Activated CD8-positive, alpha-beta memory T cell treated with anti-CD3 and anti-CD28 coated beads, Interleukin-2, amount 50 U/mL, for 24 hours (primary cell): ENCODE data around the gene BABAM1.

Experiments
- DNase-seq: peaks from one replicate; pipeline ENCODE4 v3.0.0-alpha.2; 2020; ENCODE audit errors: extremely low read depth

The BABAM1 gene

DNA sequence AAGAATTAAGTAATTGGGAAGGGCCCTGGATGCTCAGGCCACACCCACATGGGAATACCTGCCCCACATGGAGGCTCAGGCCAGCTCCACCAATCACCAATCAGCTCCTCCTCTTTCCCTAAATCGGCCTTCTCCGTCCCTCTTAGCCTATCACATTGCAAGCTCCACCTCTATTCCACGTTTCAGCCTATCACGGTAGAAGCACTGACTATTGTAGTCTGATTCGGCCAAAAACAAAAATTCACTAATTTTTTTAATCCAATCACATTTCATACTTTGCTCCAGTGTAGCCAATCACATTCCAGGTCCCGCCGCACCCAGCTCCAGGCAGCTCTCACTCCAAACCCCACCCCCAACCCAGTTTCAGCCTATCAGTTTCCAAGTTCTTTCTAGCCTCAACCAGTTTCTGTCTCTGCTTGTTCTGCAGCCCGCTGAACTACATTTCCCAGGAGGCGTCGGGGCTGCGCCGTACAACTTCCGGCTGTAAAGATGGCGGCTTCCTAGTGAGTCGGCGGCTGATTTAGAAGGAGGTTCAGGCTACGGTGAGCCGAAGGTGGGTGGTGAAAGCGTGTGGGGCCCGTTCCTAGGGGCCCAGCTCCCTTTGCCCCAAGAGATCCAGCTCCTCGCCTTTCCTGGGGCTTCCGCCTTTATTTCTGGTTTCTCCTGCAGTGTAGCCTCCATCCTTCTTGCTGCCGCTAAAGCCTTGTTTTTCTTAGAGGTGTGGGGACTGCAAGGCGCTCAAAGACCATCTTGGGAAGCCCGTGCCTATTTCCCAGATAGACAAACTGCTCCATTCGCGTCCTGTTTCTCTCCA is at the start of gene BABAM1:
Gene BABAM1, plus strand, starts transcription at position 469 of the 814 bp plus-strand sequence. CDS start 1,364 bp downstream, outside the sequence.
- peak; percentile 93 for DNase-seq

DNA sequence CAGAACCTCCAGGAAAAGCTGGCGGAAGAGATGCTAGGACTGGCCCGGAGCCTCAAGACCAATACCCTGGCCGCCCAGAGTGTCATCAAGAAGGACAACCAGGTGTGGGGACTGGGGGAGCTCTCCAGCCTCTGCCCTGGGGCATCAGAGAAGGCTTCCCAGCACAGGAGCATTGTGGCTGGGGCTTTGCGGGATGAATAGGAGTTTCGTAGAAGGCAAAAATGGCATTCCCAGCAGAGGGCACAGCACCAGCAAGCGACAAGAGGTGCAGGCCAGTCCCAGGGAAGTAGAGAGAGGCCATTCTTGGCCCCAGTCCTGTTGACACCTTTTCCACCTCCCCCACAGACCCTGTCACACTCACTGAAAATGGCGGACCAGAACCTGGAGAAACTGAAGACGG is 48.0 kb upstream of the BABAM1 start:
- no peak for DNase-seq

DNA sequence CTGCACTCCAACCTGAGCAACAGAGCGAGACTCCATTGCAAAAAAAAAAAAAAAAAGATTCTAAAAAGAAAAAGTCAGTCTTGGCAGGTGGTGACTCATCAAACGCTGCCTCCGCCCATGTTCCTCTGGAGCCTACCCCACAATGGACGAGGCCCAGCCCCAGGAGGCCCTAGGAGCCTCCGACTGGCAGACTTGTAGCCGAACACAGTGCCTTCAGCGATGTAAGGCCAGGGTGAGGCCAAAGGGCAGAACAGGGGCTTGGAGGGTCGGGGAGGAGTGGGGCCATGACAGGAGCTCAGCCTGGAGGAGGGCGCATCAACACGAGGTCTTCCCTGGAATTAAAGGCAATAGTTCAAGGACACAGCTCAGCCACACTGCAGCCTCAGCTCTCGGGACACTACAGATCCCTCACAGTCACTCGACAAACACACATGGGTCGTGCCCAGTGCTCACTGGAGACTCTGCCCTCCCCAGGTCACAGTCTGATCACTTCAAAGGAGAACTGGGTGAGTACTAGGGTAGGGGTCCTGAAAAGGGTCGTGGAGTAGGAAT is 47.0 kb upstream of the BABAM1 start:
- no peak for DNase-seq

DNA sequence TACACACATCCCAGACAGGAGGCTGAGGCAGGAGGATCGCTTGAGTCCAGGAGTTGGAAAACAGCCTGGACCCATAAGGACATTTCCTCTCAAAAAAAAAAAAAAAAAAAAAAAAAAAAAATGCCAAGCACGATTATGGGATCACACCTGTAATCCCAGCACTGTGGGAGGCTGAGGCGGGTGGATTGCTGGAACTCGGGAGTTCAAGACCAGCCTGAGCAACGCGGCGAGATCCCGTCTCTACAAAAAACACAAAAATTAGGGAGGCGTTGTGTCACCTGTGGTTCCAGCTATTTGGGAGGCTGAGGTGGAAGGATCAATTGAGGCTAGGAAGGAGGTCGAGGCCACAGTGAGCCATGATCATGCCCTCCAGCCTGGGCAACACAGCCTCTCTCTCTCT is 42.2 kb upstream of the BABAM1 start:
- no peak for DNase-seq

DNA sequence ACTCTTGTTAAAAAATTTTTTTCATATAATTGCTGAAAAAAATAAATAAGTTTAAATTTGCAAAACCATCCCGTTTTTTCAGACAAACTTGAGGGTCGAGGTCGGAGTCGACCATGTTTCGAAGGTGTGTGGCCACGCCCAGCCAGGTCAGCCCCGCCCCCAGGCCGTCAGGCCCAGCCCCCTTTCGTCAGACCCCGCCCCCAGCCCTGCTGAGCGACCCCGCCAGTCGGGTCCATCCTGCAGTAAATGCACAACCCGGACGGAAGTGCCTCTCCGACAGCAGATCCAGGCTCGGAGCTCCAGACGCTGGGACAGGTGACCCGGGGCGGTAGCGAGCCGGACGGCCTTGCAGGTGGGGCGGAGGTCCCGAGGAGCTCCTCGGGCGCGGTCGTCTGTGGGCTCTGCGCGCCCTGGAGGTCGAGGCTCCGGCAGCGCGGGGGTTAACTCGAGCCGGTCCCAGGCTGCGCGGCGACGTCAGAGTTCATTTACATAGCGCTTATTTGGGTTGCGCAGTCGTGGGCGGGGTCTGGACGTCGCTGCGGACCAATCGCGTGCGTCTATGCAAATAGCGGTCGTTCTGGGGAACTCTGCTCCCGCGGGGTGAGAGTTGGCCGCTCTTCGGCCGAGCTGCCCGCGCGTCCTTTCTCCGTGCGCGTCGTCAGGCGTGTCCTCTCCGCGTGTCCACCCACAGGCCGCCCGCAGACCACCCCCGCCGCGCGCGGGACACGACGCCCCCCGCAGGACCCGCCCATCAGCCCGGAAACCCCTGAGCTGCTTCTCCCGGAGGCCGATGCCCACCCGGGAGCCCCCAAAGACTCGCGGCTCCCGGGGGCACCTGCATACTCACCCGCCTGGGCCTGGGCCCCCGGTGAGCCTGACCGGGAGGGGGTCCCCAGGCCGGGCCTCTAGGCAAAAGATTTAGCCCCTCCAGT is 41.0 kb upstream of the BABAM1 start, which contains the start of gene OCEL1:
Gene OCEL1, plus strand, starts transcription at position 225 of the 932 bp plus-strand sequence. Its CDS starts 22 bp downstream, at position 247.
- peak; percentile 93 for DNase-seq

DNA sequence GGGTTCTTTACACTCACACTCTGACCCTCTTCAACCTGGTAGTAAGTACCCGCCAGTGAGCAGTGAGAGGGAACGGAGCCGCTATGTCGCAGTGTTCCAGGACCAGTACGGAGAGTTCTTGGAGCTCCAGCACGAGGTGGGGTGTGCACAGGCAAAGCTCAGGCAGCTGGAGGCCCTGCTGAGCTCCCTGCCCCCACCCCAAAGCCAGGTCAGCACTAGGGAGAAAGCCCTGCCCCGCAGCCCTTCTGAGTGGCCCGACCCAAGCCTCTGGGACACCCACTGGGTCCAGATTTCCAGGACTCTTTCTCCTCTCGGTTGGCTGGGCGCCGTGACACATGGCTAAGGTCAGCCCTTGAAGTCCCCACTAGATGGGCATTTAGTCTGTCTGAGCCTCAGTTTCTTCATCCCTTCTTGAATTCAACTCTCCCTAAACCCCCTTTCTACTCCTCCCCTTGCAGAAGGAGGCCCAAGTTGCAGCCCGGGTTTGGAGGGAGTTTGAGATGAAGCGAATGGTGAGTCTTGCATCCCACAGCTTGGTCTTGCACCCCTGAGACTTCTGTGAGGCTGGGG is 39.4 kb upstream of the BABAM1 start:
- DNase-seq = no peak

DNA sequence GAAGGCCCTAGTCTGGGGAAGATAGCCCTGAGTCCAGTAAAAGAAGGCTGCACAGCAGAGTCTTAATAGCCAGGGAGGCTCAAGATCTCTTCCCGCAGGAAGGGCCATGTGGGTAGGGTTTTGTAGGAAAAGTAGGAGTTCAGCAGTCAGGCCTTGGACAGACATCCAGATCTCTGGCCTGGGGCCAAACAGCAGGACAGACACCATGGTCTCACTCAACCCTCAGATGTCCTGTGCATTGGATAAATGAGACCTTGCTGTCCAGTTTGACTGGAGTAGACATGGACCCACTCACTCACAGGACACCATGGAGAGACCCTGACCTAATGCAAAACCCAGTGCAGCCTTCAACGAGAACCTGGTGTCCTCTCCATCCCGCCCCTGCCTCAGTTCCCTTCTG is 37.4 kb upstream of the BABAM1 start:
- no peak for DNase-seq

DNA sequence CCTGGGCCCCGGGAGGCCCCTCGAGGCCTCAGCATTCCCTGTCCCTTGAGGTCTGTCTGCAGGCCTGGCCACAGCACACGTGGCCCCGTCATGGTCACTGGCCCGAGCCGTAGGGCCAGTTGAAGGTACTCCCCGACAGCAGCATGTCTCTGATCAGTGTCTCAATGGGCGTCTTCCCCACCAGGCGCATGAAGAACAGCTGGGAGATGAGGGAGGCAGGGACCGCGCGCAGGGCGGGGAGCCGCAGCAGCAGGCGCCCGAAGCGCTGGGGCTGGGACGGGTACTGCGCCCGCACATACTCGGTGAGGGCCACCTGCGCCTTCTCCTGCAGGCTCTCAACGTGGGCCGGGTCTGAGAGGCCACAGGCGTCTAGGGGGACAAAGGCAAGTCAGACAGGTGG is 35.0 kb upstream of the BABAM1 start:
- DNase-seq = no peak

DNA sequence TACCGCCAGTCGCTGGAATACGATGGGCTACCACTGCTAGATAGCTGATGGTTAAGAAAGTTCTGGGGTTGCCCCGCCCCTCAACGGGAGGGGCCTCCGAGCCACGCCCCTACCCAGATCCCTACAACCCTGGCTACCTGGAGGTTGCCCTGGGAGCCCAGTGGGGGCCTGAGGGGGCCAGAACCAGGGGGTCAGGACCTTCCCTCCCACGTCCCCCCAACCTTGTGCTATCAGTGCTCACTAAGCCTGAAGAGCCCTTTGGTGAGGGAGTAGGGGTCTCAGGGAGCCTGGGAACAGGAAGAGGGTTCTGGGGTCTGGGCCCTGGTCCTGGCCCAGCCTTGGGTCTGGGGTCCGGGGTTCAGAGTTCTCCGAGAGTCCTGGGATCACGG is 32.3 kb upstream of the BABAM1 start:
- DNase-seq = no peak

DNA sequence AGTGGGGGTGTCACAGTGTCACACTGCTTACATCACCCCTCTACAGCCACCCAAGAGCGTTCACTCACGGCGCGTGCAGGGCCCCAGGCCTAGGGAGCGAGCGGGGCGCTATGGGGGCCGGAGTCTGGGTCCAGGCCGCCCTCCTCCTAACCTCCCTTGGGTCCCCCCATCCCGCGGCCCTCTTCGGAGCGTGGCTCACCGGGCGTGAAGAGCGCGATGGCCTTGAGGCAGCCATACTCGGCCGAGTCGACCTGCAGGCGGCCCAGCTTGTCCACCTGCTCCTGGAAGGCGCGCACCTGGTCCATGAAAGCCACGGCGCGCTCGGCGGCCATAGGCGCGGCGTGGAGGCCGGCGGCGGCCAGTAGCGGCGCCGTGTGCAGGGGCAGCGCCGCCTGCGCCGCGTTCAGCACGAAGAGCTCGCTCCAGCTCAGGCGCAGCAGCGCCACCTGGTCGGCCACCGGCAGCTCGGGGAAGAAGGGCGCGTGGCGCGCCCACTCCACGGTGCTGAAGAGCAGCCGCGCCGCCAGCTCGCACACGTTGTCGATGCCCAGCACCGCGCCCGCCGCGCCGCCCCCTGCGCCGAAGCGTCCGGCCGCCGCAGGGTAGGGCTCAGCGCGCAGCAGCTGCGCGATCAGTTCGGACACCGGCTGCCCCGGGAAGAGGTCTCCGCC is 31.8 kb upstream of the BABAM1 start:
- no peak for DNase-seq

DNA sequence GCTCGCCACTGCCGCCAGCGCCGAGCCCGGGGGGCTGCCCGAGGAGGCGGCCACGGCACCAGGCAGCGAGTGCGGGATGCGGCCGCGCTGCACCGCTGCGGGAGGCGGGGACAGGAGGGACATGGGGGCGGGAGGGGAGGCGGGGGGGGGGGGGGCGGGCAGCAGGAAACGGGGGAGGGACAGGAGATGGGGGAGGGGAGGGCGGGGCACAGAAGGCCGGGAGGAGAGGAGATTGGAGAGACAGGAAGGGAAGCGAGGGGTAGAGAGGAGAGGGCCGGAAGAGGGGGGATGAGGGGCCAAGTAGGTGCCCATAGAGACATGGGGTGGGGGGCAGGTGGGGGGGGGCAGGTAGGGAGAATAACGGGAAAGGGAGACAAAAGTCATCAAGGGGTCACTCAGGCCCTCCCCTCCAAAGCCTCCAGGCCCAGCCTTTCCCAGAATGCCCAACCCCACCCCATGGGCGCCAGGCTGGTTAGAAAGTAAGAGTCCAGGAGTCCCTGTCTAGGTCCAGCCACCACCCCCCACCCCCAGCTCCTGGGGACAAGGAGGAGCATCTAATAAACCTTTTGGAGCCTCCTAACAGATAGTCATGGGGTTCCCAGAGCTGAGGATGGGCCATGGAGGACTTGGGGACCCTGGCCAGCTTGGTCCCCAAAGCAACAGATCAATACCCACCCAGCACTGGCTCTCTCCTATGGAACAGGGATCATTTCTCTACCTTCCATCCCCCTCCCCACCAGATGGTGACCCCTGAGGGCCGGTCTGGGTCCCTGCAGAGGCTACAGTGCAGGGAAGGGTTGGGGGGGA is 31.1 kb upstream of the BABAM1 start:
- DNase-seq = no peak

DNA sequence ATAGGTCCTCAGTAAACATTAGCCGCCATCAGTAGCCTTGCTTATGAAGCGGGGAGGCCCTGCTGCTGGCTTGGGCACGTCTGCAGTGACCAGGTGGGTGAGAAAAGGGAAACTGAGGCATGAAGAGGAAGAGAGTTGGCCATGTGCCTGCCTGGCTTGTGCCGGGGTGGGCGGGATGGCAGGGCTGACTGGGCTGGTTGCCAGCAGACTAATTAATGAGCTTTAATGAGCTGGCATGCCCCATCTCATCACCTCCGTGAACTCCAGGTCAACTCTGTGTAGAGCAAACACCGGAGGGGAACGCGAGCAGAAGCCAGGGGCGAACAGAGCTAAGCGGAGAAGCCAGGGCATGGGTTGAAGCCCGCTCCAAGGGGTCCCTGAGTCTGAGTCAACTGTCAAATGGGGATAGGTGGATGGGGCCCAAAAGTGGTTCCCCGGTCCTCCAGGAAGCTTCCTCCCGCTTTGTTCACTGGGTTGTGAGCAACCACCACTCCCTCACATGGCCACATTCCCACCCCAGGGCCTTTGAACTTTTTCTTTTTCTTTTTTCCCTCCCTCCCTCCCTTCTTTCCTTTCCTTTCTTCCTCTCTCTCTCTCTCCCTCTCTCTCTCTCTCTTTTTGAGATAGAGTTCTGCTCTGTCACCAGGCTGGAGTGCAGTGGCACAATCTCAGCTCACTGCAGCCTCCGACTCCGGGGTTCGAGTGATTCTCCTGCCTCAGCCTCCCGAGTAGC is 30.3 kb upstream of the BABAM1 start:
- DNase-seq = no peak

DNA sequence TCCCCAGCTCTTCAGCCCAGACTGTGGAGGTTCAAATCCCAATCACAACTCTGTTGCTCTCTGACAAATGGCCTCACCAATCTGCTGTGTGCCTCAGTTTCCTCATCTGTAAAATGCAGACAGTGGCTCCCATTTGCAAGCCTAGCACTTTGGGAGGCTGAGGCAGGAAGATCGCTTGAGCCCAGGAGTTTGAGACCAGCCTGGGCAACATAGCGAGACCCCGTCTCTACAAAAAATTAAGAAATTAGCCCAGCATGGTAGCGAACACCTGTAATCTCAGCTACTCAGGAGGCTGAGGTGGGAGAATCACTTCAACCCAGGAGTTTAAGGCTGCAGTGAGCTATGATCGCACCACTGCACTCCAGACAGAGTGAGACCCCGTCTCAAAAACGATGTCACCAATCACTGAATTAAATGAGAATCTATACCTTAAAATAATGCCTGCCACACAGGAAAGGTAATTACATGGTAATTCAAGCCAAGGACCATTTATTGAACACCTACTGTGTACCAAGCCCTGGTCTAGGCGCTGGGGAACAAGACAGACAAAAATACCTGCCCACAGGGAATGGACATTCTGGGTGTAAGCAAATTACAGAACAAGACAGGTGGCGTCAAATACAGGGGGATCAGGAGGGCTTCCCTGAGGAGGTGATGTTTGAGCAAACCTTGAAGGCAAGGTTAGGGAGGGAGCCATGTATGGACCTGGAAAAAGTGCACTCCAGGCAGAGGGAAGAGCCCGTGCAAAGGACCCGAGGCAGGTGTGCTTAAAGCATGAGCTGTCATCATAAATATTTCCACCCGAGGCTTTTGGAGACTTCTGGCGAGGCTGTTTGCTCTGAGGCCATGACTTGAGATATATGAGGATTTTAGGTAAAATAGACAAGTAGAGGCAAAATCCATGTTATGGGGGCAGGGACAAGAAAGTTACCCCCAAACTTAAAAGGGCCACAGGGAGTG is 29.2 kb upstream of the BABAM1 start:
- DNase-seq = no peak

DNA sequence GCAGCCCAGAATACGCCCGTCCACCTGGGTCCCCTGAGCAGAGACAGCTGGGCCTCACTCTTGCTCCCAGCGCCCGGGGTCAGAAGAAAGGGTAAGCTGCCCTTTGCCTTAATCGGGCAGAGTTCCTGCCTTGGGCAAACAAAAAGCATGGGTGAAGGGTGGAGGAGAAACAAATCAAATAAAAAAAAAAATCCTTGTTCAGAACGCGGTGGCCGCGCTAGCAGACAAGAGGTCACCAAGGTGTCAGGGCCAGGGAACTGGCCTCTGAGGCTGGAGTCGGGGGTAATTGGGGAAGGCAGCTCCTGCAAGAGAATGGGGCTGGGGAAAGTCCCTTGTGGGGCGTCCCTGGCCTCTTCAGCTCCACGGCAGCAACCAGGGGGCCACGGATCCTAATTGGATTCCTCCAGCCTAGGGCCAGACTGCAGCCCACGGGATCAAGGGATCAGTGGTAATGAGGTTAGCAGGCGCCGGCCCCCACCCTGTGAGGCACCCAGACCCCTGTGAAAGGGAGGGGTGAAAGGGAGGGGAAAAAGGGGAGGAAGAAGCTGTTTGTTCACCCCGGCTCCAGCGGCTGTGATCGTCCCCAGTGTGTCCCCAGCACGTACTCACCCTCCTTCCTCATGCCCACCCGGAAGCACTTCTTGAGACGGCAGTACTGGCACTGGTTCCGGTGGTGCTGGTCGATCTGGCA is 27.0 kb upstream of the BABAM1 start:
- DNase-seq = no peak

DNA sequence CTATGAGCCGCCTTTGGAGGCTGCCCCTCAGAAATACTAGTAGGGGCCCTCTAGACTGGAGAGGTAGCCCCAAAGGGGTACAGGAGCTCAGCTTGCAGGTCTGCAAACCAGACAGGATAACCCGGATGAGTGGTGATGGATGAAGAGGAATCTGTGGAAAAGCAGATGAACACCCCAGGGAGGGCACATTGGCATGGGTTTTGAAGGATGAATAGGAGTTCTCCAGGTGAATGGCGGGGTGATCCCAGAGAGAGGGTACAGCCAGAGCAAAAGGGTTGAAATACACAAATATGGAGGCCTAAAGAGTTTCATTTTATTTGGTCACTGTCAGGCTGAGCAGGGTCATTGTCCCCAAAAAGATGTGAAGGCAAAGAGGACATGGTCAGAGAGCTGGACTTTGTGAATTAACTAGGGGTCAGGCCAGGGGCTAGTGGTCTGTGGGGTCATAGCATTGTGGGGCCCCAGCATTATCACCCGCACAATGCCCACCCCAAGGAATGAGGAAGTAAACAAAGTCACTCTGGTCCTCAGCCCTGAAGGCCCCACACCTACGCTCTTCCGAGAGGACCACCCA is 26.3 kb upstream of the BABAM1 start:
- DNase-seq = no peak

DNA sequence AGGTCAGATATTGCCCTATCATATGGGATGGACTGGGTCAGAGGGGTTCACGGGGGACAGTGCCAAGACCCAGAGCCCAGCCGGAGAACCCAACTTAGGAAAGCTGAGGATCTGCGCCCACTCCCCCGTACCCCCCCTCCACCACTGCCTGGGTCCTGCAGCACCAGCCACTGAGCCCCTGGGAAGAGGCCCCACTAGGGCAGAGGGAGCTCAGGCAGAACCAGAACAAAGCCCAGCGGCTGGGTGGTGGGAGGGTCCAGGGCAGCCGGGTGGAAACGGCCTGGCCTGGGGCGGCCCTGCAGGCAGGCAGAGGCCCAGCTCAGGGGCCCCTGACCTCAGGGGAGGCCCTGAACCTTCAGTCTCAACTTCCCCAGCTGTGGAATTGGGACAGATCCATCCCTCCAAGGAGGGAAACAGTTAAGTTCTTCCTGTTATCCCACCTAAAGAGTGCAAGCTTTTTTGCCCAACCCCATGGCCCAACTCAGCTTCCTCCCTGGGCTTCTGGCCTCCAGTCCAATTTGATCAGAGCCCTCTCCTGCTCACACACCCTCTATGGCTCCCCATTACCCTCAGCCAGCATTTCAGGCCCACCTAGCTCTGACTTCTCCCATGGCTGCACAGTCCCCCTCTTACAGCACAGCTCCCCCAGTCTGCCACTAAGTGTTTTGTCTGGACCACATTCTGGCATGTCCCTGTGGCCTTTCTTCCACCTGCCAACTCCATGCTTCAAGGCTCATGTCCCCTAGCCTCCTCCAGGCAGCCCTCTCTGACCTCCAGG is 24.6 kb upstream of the BABAM1 start:
- DNase-seq = no peak

DNA sequence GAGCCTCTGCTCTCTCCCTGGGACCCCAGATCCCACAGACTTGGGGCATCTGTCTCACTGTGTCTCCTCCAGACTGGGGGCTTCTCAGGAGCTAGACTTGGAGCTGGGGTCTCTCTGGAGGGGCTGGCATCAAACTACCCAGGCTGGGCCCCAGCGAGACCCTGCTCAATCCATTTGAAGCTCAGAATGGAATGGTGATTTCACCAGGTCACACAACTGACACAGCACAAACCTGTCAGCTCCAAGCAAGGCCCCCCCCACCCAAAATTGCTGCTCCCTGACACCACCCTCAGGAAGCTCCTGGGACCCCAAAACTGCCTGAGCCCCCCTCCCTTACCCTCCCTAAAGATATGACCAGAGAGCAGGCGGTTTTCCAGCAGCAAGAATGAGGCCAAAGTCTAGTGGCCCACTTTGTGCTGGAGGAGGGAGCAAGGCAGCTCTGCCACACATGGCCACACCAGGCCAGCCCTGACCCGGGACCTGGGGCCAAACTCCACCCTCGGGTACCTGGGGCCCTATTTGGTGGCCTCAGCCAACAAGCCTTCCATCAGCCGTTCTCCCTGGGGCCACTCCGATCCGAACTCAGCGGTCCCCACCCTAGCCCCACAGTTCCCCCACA is 23.9 kb upstream of the BABAM1 start:
- no peak for DNase-seq
